Neural progenitor cell (in vitro differentiated cells): ENCODE results near the gene HSD3B7. TPM values are rescaled to one million over a fixed set of nuclear protein-coding genes. Genes with fewer than 3 reads are reported as not detected.

Source experiments
- DNase-seq: peaks from one replicate; pipeline ENCODE4 v3.0.0-alpha.2; 2016; ENCODE audit warnings: low spot score
- H2AFZ ChIP-seq: fragments of 200-600 bp; sonication (generic); replicated peaks from 2 replicates; pipeline ENCODE4 v1.6.1; 2016; ENCODE audit warnings: antibody characterized with exemption
- H3F3A ChIP-seq: fragments of 200-600 bp; sonication (generic); 2 replicates; pipeline ENCODE4 v1.6.1; 2016; ENCODE audit warnings: antibody characterized with exemption, low read depth
- H3K27ac ChIP-seq: fragments of 200-600 bp; sonication (generic); 2 replicates; pipeline ENCODE4 v1.5.1; 2016; ENCODE audit warnings: mild to moderate bottlenecking
- H3K27me3 ChIP-seq: fragments of 200-600 bp; sonication (generic); 2 replicates; pipeline ENCODE4 v1.6.1; 2016; ENCODE audit warnings: mild to moderate bottlenecking, moderate library complexity
- H3K36me3 ChIP-seq: fragments of 200-600 bp; sonication (generic); 2 replicates; pipeline ENCODE4 v1.5.1; 2016
- H3K4me1 ChIP-seq: fragments of 200-600 bp; sonication (generic); 2 replicates; pipeline ENCODE4 v1.6.1; 2016; ENCODE audit warnings: mixed run types
- H3K4me2 ChIP-seq: fragments of 200-600 bp; sonication (generic); 2 replicates; pipeline ENCODE4 v1.6.1; 2016
- H3K4me3 ChIP-seq: fragments of 200-600 bp; sonication (generic); 2 replicates; pipeline ENCODE4 v1.5.1; 2016
- H3K79me2 ChIP-seq: fragments of 200-600 bp; sonication (generic); 2 replicates; pipeline ENCODE4 v1.6.1; 2016; ENCODE audit warnings: low read depth
- H3K9ac ChIP-seq: fragments of 200-600 bp; sonication (generic); 2 replicates; pipeline ENCODE4 v1.6.1; 2016
- H3K9me3 ChIP-seq: fragments of 200-600 bp; sonication (generic); 2 replicates; pipeline ENCODE4 v1.5.1; 2016; ENCODE audit warnings: low read depth
- H4K20me1 ChIP-seq: fragments of 200-600 bp; sonication (generic); 2 replicates; pipeline ENCODE4 v1.6.1; 2016; ENCODE audit warnings: low read depth
- H3K27ac Mint-ChIP-seq: 3 replicates; pipeline ENCODE4 v1.8.0; 2021; ENCODE audit warnings: mixed read lengths
- H3K27me3 Mint-ChIP-seq: 2 replicates; pipeline ENCODE4 v1.8.0; 2022; ENCODE audit warnings: low read depth, mild to moderate bottlenecking, inconsistent platforms, moderate library complexity, mixed read lengths; ENCODE audit not compliant: insufficient read depth
- H3K36me3 Mint-ChIP-seq: 3 replicates; pipeline ENCODE4 v1.8.0; 2021; ENCODE audit warnings: mixed read lengths
- H3K4me1 Mint-ChIP-seq: 3 replicates; pipeline ENCODE4 v1.8.0; 2021; ENCODE audit warnings: mixed read lengths
- H3K4me3 Mint-ChIP-seq: 3 replicates; pipeline ENCODE4 v1.8.0; 2021; ENCODE audit warnings: mild to moderate bottlenecking, moderate library complexity, mixed read lengths
- H3K9me3 Mint-ChIP-seq: 3 replicates; pipeline ENCODE4 v1.8.0; 2020; ENCODE audit warnings: mixed read lengths
- EZH2 ChIP-seq: fragments of 200-600 bp; sonication (generic); IDR thresholded peaks from 2 replicates; pipeline ENCODE4 v1.6.1; 2017; ENCODE audit warnings: antibody characterized with exemption, mild to moderate bottlenecking, moderate library complexity
- EZH2phosphoT487 ChIP-seq: fragments of 200-600 bp; sonication (generic); IDR thresholded peaks from 2 replicates; pipeline ENCODE4 v1.6.1; 2017; ENCODE audit warnings: antibody characterized with exemption
- total RNA-seq: library from RNA; depleted of rRNA; stranded (reverse); fragments of >200 nt; gene quantifications from 2 replicates; pipeline ENCODE4 v1.2.3, GENCODE V29; 2015; ENCODE audit warnings: low replicate concordance
- TF ChIP-seq, protein P1 (sequence below): fragments of 200-600 bp; sonication (generic); IDR thresholded peaks from 2 replicates; pipeline ENCODE4 v1.5.1; 2017; ENCODE audit warnings: antibody characterized with exemption, mild to moderate bottlenecking

HSD3B7 gene
- total RNA-seq, 1 donor from 2014 or later, result 1.4 TPM

DNA sequence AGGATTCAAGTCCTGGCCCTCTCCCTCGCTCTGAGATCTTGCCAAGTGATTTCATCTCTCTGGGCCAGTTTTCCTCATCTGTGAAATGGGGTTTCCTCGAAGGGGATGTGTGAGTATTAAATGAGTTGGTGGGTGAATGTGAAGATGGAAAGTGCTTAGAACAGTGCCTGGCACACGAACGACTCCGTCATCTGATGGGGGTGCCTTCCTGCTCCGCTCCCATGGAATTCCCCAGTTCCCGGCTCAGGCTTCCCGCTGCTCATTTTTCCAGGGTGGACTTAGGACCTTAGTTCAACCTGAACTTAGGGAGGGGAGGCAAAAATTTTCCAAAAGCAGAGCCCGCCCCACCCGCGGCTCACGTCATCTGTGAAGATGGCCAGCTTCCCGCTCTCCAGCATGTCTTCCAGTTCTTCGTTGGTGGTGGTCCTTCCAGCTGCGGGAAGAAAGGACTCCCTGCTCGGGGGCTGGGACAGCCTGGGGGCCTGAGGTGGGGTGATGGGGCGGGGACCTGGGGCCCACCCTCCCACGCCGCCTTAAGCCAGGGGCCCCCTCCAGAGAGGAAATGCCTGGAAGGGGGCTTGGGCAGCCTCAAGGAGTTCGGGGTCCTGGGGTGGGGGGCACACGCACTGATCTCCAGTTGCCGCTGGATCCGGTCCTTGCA is 11.4 kb downstream of the HSD3B7 start:
- Histone ChIP-seq H3K4me3 (peak overlapping the region; percentile 55), H3F3A (peaks cover 28% of the 10 kb centered on the region), H3K9ac (no peak overlapping the region), H3K36me3 (no peaks in the 10 kb centered on the region), H4K20me1 (no peaks in the 10 kb centered on the region), H3K79me2 (no peaks in the 10 kb centered on the region), H3K27ac (no peak overlapping the region), H3K4me1 (peaks cover 8% of the 10 kb centered on the region), H3K4me2 (peak overlapping the region; percentile 94), H2AFZ (no peak overlapping the region), H3K27me3 (peaks cover 36% of the 10 kb centered on the region), H3K9me3 (no peaks in the 10 kb centered on the region)
- DNase-seq, result no peak
- H3K27me3 Mint-ChIP-seq, result peaks cover 8% of the 10 kb centered on the region
- H3K9me3 Mint-ChIP-seq, result no peaks in the 10 kb centered on the region
- TF ChIP-seq EZH2 (no peak), EZH2phosphoT487 (no peak)
- TF ChIP-seq, protein P1, sequence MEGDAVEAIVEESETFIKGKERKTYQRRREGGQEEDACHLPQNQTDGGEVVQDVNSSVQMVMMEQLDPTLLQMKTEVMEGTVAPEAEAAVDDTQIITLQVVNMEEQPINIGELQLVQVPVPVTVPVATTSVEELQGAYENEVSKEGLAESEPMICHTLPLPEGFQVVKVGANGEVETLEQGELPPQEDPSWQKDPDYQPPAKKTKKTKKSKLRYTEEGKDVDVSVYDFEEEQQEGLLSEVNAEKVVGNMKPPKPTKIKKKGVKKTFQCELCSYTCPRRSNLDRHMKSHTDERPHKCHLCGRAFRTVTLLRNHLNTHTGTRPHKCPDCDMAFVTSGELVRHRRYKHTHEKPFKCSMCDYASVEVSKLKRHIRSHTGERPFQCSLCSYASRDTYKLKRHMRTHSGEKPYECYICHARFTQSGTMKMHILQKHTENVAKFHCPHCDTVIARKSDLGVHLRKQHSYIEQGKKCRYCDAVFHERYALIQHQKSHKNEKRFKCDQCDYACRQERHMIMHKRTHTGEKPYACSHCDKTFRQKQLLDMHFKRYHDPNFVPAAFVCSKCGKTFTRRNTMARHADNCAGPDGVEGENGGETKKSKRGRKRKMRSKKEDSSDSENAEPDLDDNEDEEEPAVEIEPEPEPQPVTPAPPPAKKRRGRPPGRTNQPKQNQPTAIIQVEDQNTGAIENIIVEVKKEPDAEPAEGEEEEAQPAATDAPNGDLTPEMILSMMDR, result no peak
- H3K4me3 Mint-ChIP-seq, result peak overlapping the region; percentile 75
- peaks cover 5% of the 10 kb centered on the region for H3K4me1 Mint-ChIP-seq
- H3K27ac Mint-ChIP-seq, result no peak overlapping the region
- H3K36me3 Mint-ChIP-seq, result peaks cover 3% of the 10 kb centered on the region

DNA sequence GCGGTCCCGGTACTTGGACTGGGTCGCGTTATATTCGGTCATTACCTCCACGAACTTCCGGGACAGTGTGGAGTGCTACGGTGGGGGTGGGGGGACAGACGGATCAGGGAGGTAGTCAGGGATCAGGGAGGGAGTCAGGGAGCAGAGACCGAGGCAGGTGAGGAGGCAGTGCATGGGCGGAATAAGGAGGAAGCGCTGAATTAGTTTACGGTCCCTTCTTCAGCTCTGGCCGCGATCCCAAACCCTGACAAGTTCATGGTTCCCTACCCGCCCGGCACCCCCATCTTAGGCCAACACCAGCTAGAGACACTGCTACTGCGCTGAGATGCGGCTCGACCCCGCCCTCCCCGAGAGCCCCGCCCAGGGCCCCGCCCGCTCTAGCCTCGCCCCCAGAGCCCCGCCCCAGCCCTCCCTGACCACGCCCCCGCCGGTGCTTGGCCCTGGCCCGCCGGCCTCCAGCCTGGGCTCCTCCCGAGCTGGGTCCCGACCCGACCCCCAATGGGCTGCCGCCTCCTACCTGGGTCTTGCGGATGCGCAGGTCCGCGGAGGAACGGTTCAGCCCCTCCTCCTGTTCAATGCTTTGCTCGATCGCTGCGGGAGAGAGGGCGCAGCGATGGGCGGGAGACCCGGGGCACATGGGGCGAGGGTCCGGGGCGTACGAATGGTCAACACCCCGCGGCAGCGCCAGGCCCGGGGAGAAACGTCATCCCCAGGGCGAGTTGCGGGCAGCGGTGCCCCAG is 12.1 kb downstream of the HSD3B7 start:
- no peak for TF ChIP-seq EZH2phosphoT487
- TF ChIP-seq, protein P1, result no peak
- peak; percentile 47 for TF ChIP-seq EZH2
- Mint-ChIP-seq H3K27ac (no peak overlapping the region), H3K36me3 (peaks cover 3% of the 10 kb centered on the region), H3K4me3 (peak overlapping the region; percentile 75), H3K4me1 (peaks cover 6% of the 10 kb centered on the region), H3K9me3 (no peaks in the 10 kb centered on the region), H3K27me3 (peaks cover 8% of the 10 kb centered on the region)
- no peaks in the 10 kb centered on the region for H3K79me2 ChIP-seq
- peak overlapping the region; percentile 94 for H3K4me2 ChIP-seq
- H3K9me3 ChIP-seq, result no peaks in the 10 kb centered on the region
- peak overlapping the region; percentile 55 for H3K4me3 ChIP-seq
- H4K20me1 ChIP-seq, result no peaks in the 10 kb centered on the region
- H3K27ac ChIP-seq, result no peak overlapping the region
- H3K27me3 ChIP-seq, result peaks cover 36% of the 10 kb centered on the region
- H3K4me1 ChIP-seq, result peaks cover 8% of the 10 kb centered on the region
- no peaks in the 10 kb centered on the region for H3K36me3 ChIP-seq
- peak overlapping the region; percentile 76 for H2AFZ ChIP-seq
- H3K9ac ChIP-seq, result no peak overlapping the region
- H3F3A ChIP-seq, result peaks cover 28% of the 10 kb centered on the region
- DNase-seq, result peak; percentile 87

DNA sequence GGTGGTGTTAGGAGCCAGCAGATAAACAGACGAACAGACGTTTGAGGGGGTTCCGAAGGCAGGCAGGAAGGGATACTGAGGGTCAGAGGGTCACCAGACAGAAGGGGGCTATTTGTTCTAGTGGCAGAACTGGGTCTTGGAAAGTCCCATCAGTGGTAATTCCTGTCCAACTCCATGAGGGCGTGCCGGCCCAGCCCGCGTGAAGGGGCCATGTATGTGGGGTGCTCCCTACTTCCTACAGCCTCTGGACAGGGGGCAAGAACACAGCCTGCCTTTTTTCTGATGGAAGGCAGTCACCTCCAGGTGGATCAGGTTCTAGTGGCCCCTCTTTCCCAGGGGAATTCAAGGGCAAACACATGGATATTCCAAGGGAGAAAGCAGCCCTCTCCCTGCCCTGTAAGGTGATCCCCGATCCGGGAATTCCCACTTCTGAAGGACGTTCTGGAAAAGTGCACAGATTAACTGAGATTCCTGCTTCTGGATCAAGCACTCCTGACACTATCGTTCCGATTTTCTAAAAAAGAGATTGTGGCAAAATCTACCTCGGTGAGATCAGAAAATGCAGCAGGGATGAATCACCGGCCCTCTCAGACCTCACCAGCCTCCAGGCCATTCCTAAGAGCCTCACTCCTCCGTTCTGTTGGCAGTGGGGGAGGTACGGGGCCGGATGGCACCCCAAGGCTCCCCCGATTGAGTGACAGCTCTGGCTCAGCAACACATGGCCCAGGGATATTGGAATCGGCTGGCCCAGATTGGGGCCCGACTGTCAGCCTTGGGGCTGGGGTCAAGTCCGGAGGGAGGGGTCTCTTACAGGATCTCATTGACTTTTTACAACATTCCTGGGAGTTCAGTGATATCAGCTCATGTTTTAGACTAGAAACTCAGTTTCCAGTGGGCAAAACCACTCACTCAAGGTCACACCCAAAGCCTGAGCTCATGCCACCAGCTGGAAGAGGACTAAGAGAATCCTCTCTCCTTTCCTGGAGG is 13.0 kb downstream of the HSD3B7 start:
- H4K20me1 ChIP-seq, result no peaks in the 10 kb centered on the region
- H3K4me1 ChIP-seq, result peaks cover 8% of the 10 kb centered on the region
- H3K27me3 ChIP-seq, result peaks cover 36% of the 10 kb centered on the region
- TF ChIP-seq EZH2phosphoT487 (no peak), EZH2 (no peak)
- TF ChIP-seq, protein P1, result no peak
- peak overlapping the region; percentile 76 for H2AFZ ChIP-seq
- H3K9ac ChIP-seq, result no peak overlapping the region
- H3K36me3 ChIP-seq, result no peaks in the 10 kb centered on the region
- peak overlapping the region; percentile 69 for H3K4me3 Mint-ChIP-seq
- no peaks in the 10 kb centered on the region for H3K79me2 ChIP-seq
- peaks cover 8% of the 10 kb centered on the region for H3K4me1 Mint-ChIP-seq
- no peak overlapping the region for H3K27ac ChIP-seq
- peaks cover 28% of the 10 kb centered on the region for H3F3A ChIP-seq
- H3K36me3 Mint-ChIP-seq, result peaks cover 3% of the 10 kb centered on the region
- no peak for DNase-seq
- H3K4me3 ChIP-seq, result peak overlapping the region; percentile 55
- H3K9me3 ChIP-seq, result no peaks in the 10 kb centered on the region
- H3K27me3 Mint-ChIP-seq, result peaks cover 8% of the 10 kb centered on the region
- H3K9me3 Mint-ChIP-seq, result no peaks in the 10 kb centered on the region
- H3K27ac Mint-ChIP-seq, result no peak overlapping the region
- H3K4me2 ChIP-seq, result peak overlapping the region; percentile 94
